ENCODE data around the gene DCDC2C. TPM values are rescaled to one million over a fixed set of nuclear protein-coding genes. Genes with fewer than 3 reads are reported as not detected.

DCDC2C gene
- polyA plus RNA-seq, 3 donors = not detected

- H4K20me1 ChIP-seq (ENCODE audit: insufficient read depth, low read length) = no peaks in the 10 kb centered on the region
- H3K4me3 Mint-ChIP-seq = no peak overlapping the region
- DNase-seq = no peak
- H3K36me3 ChIP-seq (replicated peaks in 1 of 2; ENCODE audit: control insufficient read depth in 1 of 2, insufficient read depth in 2 of 2, low read length in 2 of 2) = no peaks in the 10 kb centered on the region
- no peak overlapping the region for H3K9ac ChIP-seq (ENCODE audit: insufficient read depth, low read length, poor library complexity, severe bottlenecking)
- WGBS (ENCODE audit: insufficient coverage) = 97% methylated on average over 7 of the region's 10 CpGs
- peaks cover 0 to 4% of the 10 kb centered on the region in 2 donors for H3K27me3 ChIP-seq (ENCODE audit: control insufficient read depth in 2 of 2, insufficient read depth in 2 of 2, low read length in 2 of 2)
- H3K27ac Mint-ChIP-seq = no peak overlapping the region
- peaks cover 13 to 29% (median 18%) of the 10 kb centered on the region in 3 donors for H3K27me3 Mint-ChIP-seq (ENCODE audit: low read depth in 3 of 3)
- H3K4me1 Mint-ChIP-seq = peaks cover 3% of the 10 kb centered on the region
- H3K9me3 ChIP-seq (replicated peaks in 1 of 2; ENCODE audit: control insufficient read depth in 1 of 2, insufficient read depth in 1 of 2, low read length in 2 of 2) = no peaks in the 10 kb centered on the region
- no peak overlapping the region for H3K4me3 ChIP-seq (replicated peaks in 1 of 3; ENCODE audit: low read depth in 2 of 3, low read length in 3 of 3)
- H3K4me1 ChIP-seq (ENCODE audit: control insufficient read depth in 1 of 2, insufficient read depth in 2 of 2, low read length in 2 of 2) = peaks cover 2 to 5% of the 10 kb centered on the region in 2 donors
- no peaks in the 10 kb centered on the region for H3K79me2 ChIP-seq (ENCODE audit: insufficient read depth, low read length)
- no peak overlapping the region for H2AFZ ChIP-seq (ENCODE audit: insufficient read depth, low read depth, low read length, poor library complexity, severe bottlenecking)
- peaks cover 0 to 7% (median 4%) of the 10 kb centered on the region in 7 donors for H3K9me3 Mint-ChIP-seq
- H3K36me3 Mint-ChIP-seq = no peaks in the 10 kb centered on the region
- intact Hi-C loops (cut with micrococcal nuclease) = no loop called here
- no peak overlapping the region for H3K4me2 ChIP-seq (replicated peaks; ENCODE audit: extremely low read depth, low read length, poor library complexity, severe bottlenecking)
- H3K27ac ChIP-seq (ENCODE audit: low read depth in 1 of 2, low read length in 2 of 2) = no peak overlapping the region
- no peak for TF ChIP-seq CTCF (IDR thresholded peaks at IDR 0.05)
Observed at GRCh38 chr2:3776311-3776710, 72.9 kb downstream of the DCDC2C start.

DNA sequence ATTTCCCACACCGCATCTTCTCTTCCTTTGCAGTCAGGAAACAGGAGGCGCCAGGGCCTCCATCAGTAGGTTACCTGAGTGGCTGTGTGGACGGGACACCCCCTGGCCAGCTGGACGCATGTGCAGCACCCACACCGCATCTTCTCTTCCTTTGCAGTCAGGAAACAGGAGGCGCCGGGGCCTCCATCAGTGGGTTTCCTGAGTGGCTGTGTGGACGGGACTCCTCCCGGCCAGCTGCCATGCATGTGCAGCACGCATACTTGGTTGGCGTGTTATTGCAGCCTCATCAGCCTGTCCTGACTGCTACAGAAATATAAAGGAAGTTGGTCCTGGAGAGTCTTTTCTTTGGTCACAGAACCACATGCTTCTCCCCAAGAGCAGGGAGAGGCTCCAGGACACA lies 74.6 kb downstream of the DCDC2C start:
- WGBS (ENCODE audit: insufficient coverage) = 28% methylated on average over 3 of the region's 11 CpGs
- H3K9ac ChIP-seq (ENCODE audit: insufficient read depth, low read length, poor library complexity, severe bottlenecking) = no peak overlapping the region
- Mint-ChIP-seq H3K4me1 (peaks cover 3% of the 10 kb centered on the region), H3K27me3 (ENCODE audit: low read depth in 3 of 3) (peaks cover 15 to 29% (median 18%) of the 10 kb centered on the region in 3 donors), H3K4me3 (no peak overlapping the region), H3K9me3 (peaks cover 0 to 7% (median 4%) of the 10 kb centered on the region in 7 donors), H3K36me3 (no peaks in the 10 kb centered on the region), H3K27ac (no peak overlapping the region)
- no peak overlapping the region for H3K4me2 ChIP-seq (replicated peaks; ENCODE audit: extremely low read depth, low read length, poor library complexity, severe bottlenecking)
- TF ChIP-seq CTCF (IDR thresholded peaks at IDR 0.05) = no peak
- no peak overlapping the region for H3K4me3 ChIP-seq (replicated peaks in 1 of 3; ENCODE audit: low read depth in 2 of 3, low read length in 3 of 3)
- peaks cover 0 to 4% of the 10 kb centered on the region in 2 donors for H3K27me3 ChIP-seq (ENCODE audit: control insufficient read depth in 2 of 2, insufficient read depth in 2 of 2, low read length in 2 of 2)
- no peak for DNase-seq
- H2AFZ ChIP-seq (ENCODE audit: insufficient read depth, low read depth, low read length, poor library complexity, severe bottlenecking) = no peak overlapping the region
- peaks cover 2 to 5% of the 10 kb centered on the region in 2 donors for H3K4me1 ChIP-seq (ENCODE audit: control insufficient read depth in 1 of 2, insufficient read depth in 2 of 2, low read length in 2 of 2)
- no peaks in the 10 kb centered on the region for H3K36me3 ChIP-seq (replicated peaks in 1 of 2; ENCODE audit: control insufficient read depth in 1 of 2, insufficient read depth in 2 of 2, low read length in 2 of 2)
- no peaks in the 10 kb centered on the region for H3K79me2 ChIP-seq (ENCODE audit: insufficient read depth, low read length)
- no peaks in the 10 kb centered on the region for H4K20me1 ChIP-seq (ENCODE audit: insufficient read depth, low read length)
- intact Hi-C loops (cut with micrococcal nuclease) = no loop called here
- no peak overlapping the region for H3K27ac ChIP-seq (ENCODE audit: low read depth in 1 of 2, low read length in 2 of 2)
- no peaks in the 10 kb centered on the region for H3K9me3 ChIP-seq (replicated peaks in 1 of 2; ENCODE audit: control insufficient read depth in 1 of 2, insufficient read depth in 1 of 2, low read length in 2 of 2)

Data from CD14-positive monocyte (primary cell).